HepG2 (cell line): Measurements from ENCODE around the gene BUD23. TPM values are rescaled to one million over a fixed set of nuclear protein-coding genes. Genes with fewer than 3 reads are reported as not detected.

ENCODE experiments used
- BHLHE40 ChIP-seq: IDR thresholded peaks from 2 replicates; pipeline ENCODE4 v1.6.1; 2011; ENCODE audit warnings: low read length, improper control_type of control experiment
- CREM ChIP-seq, 2 experiments: sonication (generic) in 1 of 2; formaldehyde crosslinking in 1 of 2; IDR thresholded peaks; 2 replicates each; pipeline versions ENCODE4 v1.4.0 to v1.6.1; 2016 to 2020; ENCODE audit warnings: antibody characterized with exemption in 1 of 2, mild to moderate bottlenecking in 1 of 2, missing genetic modification reagents in 1 of 2
- EED ChIP-seq: sonication (generic); formaldehyde crosslinking; IDR thresholded peaks from 2 replicates; pipeline ENCODE4 v1.5.0; 2020; ENCODE audit warnings: mild to moderate bottlenecking, missing genetic modification reagents
- GATAD1 ChIP-seq: IDR thresholded peaks from 2 replicates; pipeline ENCODE4 v1.6.1; 2016; ENCODE audit warnings: missing genetic modification reagents, missing compliant biosample characterization
- HDAC1 ChIP-seq: sonication (generic); formaldehyde crosslinking; IDR thresholded peaks from 2 replicates; pipeline ENCODE4 v1.5.1; 2020; ENCODE audit warnings: mild to moderate bottlenecking, missing genetic modification reagents
- KAT8 ChIP-seq: IDR thresholded peaks from 2 replicates; pipeline ENCODE4 v1.6.1; 2016; ENCODE audit warnings: missing genetic modification reagents, missing compliant biosample characterization
- KDM2A ChIP-seq: sonication (generic); formaldehyde crosslinking; IDR thresholded peaks from 2 replicates; pipeline ENCODE4 v1.4.0; 2020; ENCODE audit warnings: low read depth, missing genetic modification reagents, borderline replicate concordance
- MAFG ChIP-seq: sonication (generic); formaldehyde crosslinking; IDR thresholded peaks from 2 replicates; pipeline ENCODE4 v1.5.1; 2020; ENCODE audit warnings: mild to moderate bottlenecking, missing genetic modification reagents
- MAZ ChIP-seq, 2 experiments: sonication (generic) in 1 of 2; formaldehyde crosslinking in 1 of 2; IDR thresholded peaks; 2 replicates each; pipeline versions ENCODE4 v1.5.0 to v1.6.1; 2012 to 2020; ENCODE audit warnings: low read depth in 2 of 2, mild to moderate bottlenecking in 2 of 2, borderline replicate concordance in 1 of 2, improper control_type of control experiment in 1 of 2, low read length in 1 of 2, missing genetic modification reagents in 1 of 2, moderate library complexity in 1 of 2
- MYPOP ChIP-seq: sonication (generic); formaldehyde crosslinking; IDR thresholded peaks from 2 replicates; pipeline ENCODE4 v1.8.1; 2023; ENCODE audit warnings: mild to moderate bottlenecking, moderate library complexity, missing genetic modification reagents
- PCBP1 ChIP-seq: fragments of 200-400 bp; formaldehyde crosslinking; IDR thresholded peaks from 2 replicates; pipeline ENCODE4 v1.6.1; 2017; ENCODE audit warnings: mild to moderate bottlenecking, low read depth, low read length, borderline replicate concordance
- UBTF ChIP-seq: sonication (generic); formaldehyde crosslinking; IDR thresholded peaks from 2 replicates; pipeline ENCODE4 v1.4.0; 2020; ENCODE audit warnings: mild to moderate bottlenecking, missing genetic modification reagents
- ZMYM3 ChIP-seq: sonication (generic); formaldehyde crosslinking; IDR thresholded peaks from 2 replicates; pipeline ENCODE4 v1.5.1; 2020; ENCODE audit warnings: mild to moderate bottlenecking, missing genetic modification reagents
- ZNF142 ChIP-seq: sonication (generic); formaldehyde crosslinking; IDR thresholded peaks from 2 replicates; pipeline ENCODE4 v1.4.0; 2020; ENCODE audit warnings: missing genetic modification reagents
- ZNF263 ChIP-seq: sonication (generic); formaldehyde crosslinking; IDR thresholded peaks from 2 replicates; pipeline ENCODE4 v1.4.0; 2020; ENCODE audit warnings: missing genetic modification reagents
- ZNF343 ChIP-seq: sonication (generic); formaldehyde crosslinking; IDR thresholded peaks from 2 replicates; pipeline ENCODE4 v1.4.0; 2020; ENCODE audit warnings: mild to moderate bottlenecking, missing genetic modification reagents
- ZNF547 ChIP-seq: sonication (generic); formaldehyde crosslinking; IDR thresholded peaks from 2 replicates; pipeline ENCODE4 v1.5.1; 2020; ENCODE audit warnings: mild to moderate bottlenecking, missing genetic modification reagents
- ZNF564 ChIP-seq: sonication (generic); formaldehyde crosslinking; IDR thresholded peaks from 2 replicates; pipeline ENCODE4 v1.8.1; 2023; ENCODE audit warnings: mild to moderate bottlenecking, missing genetic modification reagents
- ZSCAN29 ChIP-seq: sonication (generic); formaldehyde crosslinking; conservative IDR thresholded peaks from 2 replicates; pipeline ENCODE4 v1.4.0; 2020; ENCODE audit warnings: mild to moderate bottlenecking, missing genetic modification reagents
- polyA plus RNA-seq, 8 experiments: library from polyadenylated mRNA; depleted of rRNA in 3 of 8; stranded (reverse) in 7 of 8; unstranded in 1 of 8; fragments of >200 nt; fragmentation: Illumina TruSeq in 4 of 8; extraction: Trizol in 4 of 8; gene quantifications; 2 replicates each; pipeline versions ENCODE4 v1.2.1 to v1.2.3, GENCODE V29; 2011 to 2016; ENCODE audit warnings: low read depth in 4 of 8, missing spikeins in 1 of 8, mixed read lengths in 1 of 8; ENCODE audit not compliant: insufficient read depth in 1 of 8
- total RNA-seq, 5 experiments: library from RNA; depleted of rRNA; stranded (reverse); fragments of >200 nt; fragmentation: Illumina TruSeq; extraction: Trizol; gene quantifications; 2 replicates each; pipeline ENCODE4 v1.2.3, GENCODE V29; 2016; ENCODE audit warnings: low read depth in 1 of 5

BUD23 gene
- total and polyA plus RNA-seq, 2 of the 13 experiments (the other 11 are each of a cell fraction or from before 2014, with no cell fraction given) = 47.5 to 54.5 TPM

GRCh38 chr7:73742753-73743641 is 59.6 kb downstream of the BUD23 start (continued):
- TF ChIP-seq ZNF142 (CRISPR knock-in tag) (no peak), MAFG (CRISPR knock-in tag) (no peak), KAT8 (CRISPR knock-in tag) (0 out of 2 replicates have a peak, but pooled peaks have one; percentile 39), ZNF263 (CRISPR knock-in tag) (peak; percentile 53), ZNF547 (0 out of 2 replicates have a peak, but pooled peaks have one; percentile 17), CREM (IDR thresholded peaks at IDR 0.05) (no peak), CREM (CRISPR knock-in tag; IDR thresholded peaks at IDR 0.05) (no peak), MYPOP (no peak), PCBP1 (0 out of 2 replicates have a peak, but pooled peaks have one; percentile 37), ZNF564 (CRISPR knock-in tag) (no peak), UBTF (CRISPR knock-in tag) (0 out of 2 replicates have a peak, but pooled peaks have one; percentile 33), EED (CRISPR knock-in tag) (no peak), ZMYM3 (CRISPR knock-in tag) (peak; percentile 84), HDAC1 (peak; percentile 60), MAZ (IDR thresholded peaks at IDR 0.05; ENCODE audit: borderline replicate concordance, low read depth, low read length) (peak; percentile 35; the same call in 1 of the 2 replicates), MAZ (CRISPR knock-in tag; IDR thresholded peaks at IDR 0.05; ENCODE audit: low read depth) (no peak), BHLHE40 (peak; percentile 69), ZSCAN29 (CRISPR knock-in tag) (no peak), GATAD1 (CRISPR knock-in tag) (peak; percentile 50; the same call in 1 of the 2 replicates), ZNF343 (CRISPR knock-in tag) (no peak), KDM2A (CRISPR knock-in tag) (peak; percentile 72; the same call in 1 of the 2 replicates)
